OCI-M2 (cell line): ENCODE results near the gene FAM25G.
"Not testable (repeated sequence)": the region's sequence is repeated elsewhere in the genome, so short reads cannot be mapped to it uniquely, and the experiment has no call there.

Experiments
- DNase-seq: peaks from one replicate; lab custom pipeline; 2025; ENCODE audit not compliant: unreplicated experiment; lab: John Stamatoyannopoulos, UW

The FAM25G gene

DNA sequence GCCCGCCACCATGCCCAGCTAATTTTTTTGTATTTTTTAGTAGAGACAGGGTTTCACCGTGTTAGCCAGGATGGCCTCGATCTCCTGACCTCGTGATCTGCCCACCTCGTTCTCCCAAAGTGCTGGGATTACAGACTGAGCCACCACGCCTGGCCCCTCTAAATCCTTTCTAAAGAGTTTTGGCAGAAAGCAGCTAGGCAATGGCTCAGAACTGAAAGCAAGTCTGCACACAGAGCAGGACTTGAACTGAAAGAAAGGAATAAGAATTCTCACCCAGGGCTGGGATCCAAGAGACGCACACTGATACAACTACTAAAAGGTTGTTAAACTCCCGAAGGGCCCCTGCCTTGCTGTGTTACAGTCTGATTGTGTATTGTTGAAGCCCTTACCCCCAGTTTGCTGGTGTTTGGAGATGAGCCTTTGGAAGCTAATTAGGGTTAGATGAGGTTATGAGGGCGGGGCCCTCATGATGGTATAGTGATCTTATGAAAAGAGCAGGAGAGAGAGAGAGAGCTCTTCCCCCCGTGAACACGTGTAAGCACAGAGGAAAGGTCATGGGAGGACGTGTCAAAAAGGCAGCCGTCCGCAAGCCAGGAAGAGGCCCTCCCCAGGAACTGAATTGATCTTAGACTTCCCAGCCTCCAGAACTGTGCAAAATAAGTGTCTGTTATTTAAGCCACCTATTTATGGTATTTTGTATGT, 26.1 kb downstream of the FAM25G start:
- DNase-seq = not testable (repeated sequence)

DNA sequence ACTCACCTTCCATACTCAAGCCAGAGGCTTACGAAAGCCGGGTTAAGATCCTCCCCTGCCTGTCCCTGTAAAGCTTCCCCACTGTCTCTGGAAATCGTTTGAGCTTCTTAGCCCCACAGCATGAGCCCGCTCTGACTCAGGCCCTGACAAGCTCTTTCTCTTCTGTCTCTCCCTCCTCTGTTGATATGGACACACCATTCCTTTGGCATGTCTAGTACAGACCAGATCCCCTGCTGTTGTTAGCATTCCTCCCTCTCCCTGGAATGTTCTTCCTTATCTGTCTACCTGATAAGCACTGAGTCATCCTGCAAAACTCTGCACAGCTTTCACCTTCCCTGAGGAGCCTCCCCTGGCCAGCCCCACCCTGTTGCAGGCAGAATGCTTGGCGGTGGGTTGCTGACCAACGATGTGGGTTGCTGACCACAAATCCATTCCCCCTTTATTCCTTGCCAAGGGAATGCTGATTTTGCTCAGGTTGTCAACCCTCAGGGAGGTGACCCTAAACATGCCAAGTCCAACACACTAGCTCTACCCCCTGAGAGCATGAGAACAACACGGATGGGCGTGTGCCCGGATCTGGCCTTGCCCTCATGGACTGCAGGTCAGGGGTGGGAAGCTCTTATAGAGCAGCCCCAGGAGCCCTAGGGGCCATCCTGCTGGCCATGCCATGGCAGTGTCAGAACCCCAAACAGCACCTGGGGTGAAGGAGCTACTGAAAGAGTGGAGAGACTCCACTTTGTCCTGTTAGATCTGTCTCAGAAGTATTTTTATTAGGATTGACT, 28.7 kb downstream of the FAM25G start:
- not testable (repeated sequence) for DNase-seq

DNA sequence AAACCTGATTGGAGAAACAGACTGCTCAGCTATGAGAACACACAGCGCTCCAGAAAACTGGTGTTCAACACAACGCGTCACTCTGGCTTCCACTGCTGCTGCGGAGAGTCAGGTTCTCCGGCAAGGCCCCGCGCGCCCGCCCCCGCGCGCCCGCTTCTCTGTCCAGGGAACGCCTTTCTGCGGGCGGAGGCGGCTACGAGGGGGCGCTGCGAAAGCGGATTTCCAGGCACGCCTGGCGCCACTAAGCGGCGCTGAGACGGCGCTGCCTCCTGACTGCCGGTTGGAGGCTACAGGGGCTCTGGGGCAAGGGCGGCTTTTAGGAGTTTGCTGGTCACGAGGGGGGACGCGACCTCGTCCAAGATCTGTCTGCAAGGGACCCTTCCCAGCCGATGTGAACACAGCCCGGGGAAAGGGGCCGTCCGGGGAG, 30.2 kb downstream of the FAM25G start:
- not testable (repeated sequence) for DNase-seq

DNA sequence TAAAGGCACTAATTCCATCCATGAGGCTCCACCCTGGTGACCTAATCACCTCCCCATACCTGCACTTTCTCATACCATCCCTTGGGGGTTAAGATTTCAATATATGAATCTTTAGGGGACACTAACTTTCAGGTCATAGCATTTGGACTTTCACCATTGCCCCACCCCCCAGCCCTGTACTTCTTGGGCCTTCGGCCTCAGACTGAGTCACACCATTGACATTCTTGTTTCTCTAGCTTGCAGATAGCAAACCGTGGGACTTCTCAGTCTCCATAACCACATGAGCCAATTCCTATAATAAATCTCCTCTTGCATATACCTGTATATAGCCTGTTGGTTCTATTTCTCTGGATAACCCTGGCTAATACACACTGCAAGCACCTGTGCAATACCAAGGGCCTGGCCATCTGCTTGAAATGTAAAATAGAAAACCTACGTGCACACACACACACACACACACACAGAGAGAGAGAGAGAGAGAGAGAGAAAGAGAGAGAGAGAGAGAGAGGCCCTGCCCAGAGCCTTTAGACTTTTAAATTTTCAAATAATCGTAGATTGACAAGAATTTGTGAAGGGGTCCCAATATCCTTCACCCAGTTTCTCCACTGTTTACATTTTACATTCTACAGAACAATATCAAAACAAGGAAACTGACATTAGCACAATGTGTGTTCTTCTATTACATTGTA, 32.9 kb downstream of the FAM25G start:
- DNase-seq = no peak

DNA sequence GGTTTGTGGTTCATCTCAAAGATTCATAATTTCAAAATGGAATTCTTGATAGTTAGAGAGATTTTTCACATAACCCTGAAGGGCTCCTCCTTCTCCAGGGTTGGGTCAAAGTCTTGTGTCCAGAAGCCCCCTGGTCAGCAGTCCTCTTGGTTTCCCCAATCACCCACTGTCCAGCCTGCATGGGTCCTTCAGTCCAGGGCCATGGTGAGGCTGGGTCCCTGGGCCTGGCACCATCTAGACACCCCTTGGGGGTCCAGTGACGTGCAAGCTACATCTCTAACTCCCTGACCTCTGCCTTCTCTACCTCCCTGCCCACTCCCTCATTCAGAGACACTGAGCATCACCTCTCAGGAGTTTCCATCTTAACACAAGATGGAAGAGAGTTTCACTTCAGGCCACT, 33.7 kb downstream of the FAM25G start:
- no peak for DNase-seq

DNA sequence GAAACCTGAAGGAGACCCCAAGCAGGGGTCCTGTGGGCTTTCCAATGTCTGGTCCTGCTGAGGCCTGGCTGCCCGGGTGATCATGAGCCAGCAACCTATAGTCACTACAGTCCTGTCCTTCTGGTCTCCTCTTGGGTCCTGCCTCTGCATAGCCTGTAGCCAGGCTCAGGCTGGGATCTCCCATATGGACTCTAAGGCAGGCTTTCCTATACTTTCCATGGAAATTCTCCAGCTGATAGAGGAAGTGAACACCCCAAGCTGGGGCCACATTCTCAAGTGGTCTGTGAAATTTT, 34.0 kb downstream of the FAM25G start:
- no peak for DNase-seq

DNA sequence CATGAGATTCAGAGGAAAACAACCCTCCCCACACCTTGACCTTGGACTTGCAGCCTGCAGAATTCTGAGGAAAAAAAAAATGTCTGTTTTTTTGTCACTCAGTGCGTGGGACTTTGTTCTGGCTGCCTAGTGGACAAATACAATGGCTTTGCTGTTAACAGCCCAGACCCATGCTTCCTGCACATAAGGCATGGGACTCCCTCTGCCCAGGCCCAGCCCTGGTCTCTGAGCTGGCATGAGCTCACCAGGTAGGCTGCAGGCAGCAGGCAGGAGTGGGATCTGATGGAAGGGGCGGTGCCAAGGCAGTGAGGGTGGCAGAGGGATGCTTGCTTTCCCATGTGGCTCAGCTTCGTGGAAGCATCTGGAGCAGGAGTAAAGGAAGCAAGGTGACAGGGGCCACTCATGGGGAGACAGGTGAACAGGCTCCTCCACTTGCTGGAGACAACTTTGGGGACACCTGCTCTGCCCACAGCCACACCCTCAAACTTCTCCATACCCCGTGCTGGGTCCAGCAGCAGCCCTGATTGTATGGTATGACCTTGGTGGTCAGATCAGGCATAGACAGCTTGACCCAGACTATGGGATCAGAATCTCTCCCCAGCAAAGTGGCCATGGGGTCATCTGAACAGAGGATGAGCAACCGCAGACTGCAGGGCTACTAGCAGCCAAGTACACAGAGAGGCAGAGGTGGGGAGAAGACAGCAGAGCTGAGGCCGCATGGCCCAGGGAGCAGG, 34.5 kb downstream of the FAM25G start:
- no peak for DNase-seq

DNA sequence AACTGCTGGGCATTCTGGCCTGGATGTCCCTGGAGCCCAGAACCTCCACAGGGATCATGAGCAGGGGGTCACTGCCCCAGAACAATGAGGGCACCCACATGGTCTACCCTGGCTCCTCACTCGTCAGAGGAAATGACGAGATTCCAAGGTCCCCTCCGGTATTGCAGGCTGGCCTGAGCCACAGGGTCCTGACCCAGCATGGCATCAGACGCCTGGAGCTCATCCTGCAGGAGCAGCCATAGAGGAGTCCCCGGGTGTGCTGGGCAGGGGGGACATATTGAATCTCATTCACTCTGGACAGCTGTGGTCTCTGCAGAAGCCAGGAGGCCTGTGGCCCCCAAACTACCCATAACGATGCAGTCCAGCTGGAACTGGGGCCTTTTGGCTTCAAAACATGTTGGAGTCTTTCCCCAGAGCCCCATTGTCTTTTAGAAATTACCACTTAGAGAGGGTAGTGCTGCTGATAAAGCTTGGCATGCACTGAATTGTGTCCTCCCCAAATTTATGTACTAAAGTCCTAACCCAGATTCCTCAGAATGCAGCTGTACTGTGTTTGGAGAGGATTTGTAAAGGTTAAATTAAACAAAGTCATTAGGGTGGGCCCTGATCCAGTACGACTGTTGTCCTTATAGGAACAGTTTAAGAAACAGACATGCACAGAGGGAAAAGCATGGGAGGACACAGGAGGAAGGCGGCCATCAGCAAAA, 35.3 kb downstream of the FAM25G start:
- DNase-seq = no peak

DNA sequence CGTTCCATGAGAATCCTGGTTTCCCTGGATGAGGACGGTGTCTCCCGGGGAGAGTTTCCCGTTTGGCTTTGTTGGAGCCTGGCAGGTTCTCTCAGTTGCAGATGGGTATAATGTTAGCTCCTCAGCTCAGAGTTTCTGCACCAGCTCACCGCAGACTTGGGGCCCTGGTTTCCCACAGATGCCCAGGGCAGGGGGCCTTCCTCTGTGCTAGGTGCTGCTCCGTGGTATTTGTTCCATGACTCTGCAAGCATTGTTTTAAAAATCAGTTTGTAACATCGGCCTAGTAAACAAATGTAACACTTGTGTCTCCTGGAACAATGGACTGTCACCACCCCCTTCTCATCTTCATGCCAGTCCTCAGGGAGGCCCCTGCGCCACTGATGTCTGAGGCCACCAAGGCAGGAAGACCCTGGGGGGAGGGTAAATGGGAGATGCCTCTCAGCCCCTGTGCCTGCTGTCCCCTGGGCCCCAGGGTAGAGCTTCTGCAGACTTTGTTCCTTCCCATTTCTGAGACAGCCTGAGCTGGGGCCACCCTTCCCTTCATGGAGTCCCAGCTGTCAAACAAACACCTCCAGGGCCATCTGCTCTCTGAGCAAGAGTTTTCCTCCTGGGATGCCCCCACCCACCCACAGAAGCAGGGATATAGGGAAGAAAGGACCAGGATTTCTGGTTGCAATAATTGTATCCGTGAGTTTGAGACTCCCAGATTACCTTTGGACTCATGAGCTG, 36.0 kb downstream of the FAM25G start:
- DNase-seq = not testable (repeated sequence)

DNA sequence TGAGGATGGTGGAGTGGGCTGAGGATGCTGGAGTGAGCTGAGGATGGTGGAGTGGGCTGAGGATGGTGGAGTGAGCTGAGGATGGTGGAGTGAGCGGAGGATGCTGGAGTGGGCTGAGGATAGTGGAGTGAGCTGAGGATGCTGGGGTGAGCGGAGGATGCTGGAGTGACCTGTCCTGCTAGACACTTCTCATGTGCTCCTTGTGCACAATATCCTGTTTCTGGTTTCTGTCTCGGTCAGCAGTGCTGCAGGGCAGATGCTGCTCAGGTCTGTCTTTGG, 36.8 kb downstream of the FAM25G start:
- no peak for DNase-seq

DNA sequence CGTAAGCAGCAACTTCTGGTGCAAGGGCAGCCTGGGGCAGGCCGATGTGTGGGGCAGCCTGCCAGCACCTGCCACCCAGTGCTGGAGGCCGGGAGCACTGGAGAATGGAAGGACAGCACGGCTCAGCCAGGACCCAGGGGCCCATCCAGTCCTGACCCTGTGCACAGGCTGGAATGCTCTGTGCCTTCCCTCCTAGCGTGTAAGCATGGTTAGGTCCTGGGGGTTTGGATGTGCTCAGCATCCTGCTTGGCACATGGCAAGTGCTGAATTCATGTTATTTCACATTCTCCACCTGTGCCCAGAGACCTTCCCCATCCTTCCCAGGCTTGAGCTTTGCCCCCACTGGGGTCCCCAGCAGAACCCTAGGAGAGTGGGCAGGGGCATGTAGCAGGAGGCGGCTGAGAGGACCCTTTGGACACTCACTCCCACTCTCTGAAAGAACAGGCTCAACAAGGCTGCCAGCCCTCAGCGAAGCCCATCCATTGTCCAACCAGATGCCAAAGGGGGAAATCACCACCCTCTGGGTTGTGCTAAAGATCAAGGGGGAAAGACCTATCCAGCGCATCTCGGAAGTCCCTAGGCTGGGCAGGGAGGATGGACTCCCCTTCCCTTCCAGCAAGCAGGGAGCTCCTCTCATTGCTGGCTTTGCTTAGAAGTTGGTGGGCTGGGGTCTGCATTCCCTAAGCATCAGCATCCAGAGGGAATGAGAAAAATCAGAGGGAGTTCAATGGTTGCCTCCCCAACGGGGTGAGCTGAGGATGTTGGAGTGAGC, 37.3 kb downstream of the FAM25G start:
- no peak for DNase-seq

DNA sequence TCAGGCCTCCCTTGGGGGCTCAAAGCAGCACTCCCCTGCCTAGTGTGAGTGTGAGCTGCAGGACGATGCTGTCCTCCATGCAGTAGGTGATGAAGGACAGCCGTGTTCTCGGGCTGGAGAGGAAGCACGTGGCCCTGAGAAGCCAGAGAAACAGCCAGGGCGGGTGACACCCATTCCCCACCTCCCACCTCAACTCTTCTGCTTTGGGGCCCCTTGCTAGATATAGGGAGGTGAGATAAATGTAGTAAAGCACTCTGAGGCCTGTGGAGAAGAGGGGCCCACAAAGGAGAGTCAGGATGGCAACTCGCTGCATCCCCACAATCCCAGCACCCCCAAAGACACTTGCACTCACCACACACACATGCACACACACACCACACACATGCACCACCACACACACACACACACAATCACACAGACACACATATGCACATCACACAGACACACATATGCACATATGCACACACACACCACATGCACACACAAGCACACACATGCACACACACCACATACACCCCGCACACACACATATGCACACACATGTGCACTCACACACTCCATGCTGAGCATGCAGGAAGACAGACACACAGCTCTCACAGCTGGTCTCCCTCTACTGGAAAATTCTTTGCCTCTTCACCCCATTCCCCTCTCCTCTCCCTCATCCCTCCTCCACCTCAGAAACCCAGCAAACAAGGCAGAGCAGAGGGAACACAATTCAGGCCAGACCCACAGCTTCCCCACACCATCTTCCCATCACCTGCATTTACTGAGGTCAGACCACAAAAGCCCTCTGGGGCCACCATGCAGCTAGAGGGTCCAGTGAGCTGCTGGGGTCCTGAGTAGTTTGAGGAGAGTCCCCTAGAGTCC, 38.1 kb downstream of the FAM25G start:
- DNase-seq = no peak

DNA sequence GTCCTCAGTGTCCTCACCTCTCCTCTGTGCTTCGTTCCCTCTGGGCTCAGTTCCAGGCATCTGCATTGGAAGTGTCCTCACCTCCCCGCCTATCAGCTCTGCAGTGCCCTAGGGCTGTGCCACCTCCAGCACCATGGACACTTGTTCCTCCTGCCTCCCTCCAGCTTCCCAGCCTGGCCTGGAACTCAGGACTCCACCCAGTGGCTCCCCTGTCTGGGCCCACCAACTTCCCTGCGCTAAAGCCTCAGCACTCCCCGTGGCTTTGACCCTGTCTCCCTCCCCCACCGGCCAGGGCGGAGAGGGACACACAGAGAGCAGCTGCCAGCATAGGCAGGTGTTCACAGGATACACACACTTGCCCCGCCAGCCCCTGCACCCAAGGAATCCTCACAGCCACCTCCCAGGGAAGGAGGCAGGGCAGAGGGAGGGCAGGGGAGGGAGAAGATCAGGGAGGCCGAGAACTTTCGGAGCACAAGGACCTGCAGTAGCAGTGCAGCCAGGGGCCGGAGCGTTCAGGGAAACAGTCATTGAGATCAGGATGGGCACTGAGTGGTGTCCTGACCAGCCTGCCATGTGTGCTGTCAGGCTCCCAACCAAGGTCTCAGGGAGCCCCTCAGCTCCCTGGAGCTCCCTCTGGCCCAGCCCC, 38.9 kb downstream of the FAM25G start:
- no peak for DNase-seq

DNA sequence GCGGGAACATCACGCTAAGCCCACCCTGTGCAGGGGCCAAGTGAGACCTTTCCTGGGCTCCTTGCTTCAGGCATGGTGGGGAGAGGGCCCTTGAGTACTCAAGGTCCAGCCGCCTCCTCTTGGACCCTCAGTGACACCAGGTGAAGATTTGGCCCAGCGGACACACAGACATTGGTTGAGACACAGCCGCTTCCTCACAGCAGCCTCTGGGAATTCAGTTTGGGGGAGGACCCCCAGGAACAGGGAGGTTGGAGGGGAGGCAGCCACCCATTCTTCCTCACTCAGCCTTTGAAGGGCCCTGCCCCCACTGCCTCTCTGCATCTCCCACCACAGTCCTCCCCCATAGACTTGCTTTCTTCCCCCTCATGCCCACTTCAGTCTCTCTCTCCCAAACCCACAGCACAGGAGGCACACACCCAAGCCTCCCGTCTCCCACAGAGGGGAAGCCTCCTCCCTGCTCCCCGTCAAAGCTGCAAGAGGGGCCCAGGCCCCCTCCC, 39.5 kb downstream of the FAM25G start:
- no peak for DNase-seq

DNA sequence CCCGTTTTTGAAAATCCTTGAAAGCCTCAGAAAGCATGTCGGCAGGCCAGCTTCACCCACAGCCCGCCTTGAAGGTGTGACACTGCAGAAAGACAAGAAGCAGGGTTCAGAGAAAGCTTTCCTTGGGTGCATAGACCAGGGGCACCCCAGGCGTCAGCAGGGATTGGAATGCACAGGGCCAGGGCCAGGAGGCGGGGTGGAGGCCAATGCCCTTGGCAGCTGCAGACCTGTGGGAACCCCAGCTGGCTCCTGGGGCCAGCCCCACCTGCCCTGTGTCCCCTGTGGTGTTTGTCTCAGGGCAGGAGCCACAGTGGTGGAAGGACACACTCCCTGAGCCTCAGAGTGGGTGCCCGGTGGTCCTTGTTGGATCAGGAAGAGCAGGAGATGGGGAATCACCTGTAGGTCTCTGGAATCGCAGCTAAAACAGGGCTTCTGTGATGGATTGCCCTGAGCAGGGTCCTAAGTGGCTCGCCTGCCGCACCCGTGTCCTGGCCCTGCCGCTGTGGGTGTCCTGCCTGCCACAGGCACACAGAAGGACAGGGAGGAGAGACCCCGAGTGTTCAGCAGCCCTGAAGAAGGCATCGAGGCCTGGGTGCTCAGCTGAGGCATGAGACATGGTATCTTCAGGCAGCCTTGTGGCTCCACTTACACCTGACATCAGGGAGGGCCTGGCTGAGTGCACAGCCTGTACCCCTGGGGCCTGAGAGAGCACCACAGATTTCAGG, 40.1 kb downstream of the FAM25G start:
- no peak for DNase-seq

DNA sequence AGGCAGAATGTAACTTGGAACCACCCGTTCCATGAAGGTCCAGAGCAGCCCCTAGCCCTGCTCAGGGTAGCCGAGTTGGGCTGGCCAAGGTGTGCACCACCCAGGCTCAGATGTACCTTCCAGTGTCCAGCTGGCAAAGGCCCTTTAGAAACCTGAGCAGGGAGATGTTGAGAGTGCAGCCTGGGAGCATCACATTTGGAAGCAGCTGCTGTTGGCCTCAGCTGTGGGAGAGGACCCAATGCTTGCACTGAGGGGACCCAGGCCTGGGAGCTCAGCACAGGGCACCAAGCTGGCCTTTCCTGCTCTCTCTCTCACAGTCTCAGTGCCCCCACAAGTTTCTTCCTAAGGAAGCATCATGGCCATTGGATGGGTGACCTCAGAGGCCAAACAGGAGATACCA, 41.1 kb downstream of the FAM25G start:
- DNase-seq = no peak

DNA sequence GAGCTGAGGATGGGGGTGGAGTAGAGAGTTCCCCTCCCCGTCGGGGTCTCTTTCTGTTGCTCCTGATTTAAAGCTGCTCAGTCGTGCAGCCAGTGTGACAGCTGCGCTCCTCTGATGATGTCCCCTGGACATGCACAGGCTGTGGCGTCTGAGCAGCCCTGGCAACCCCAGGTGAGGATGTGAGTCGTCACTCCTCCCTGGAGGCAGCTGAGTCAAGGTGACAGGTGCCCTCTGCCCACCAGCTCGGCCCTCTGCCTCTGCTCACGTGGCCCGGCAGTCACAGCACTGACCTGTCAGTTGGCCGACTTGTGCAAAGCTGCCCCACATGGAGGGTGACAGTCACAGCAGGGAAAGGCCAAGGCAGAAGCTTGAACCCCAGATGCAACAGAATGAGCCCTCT, 41.5 kb downstream of the FAM25G start:
- no peak for DNase-seq
